Ishikawa (cell line): ENCODE measurements around the gene DLGAP4.

Experiments
- CEBPB ChIP-seq: IDR thresholded peaks from 2 replicates; pipeline ENCODE4 v1.6.1; 2012
- CREB1 ChIP-seq: IDR thresholded peaks from 2 replicates; pipeline ENCODE4 v1.6.1; 2012; ENCODE audit warnings: low read depth
- EGR1 ChIP-seq: IDR thresholded peaks from 2 replicates; pipeline ENCODE4 v1.6.1; 2012
- EP300 ChIP-seq: IDR thresholded peaks from 2 replicates; pipeline ENCODE4 v1.6.1; 2012; ENCODE audit warnings: borderline replicate concordance
- FOXM1 ChIP-seq: IDR thresholded peaks from 2 replicates; pipeline ENCODE4 v1.6.1; 2012; ENCODE audit warnings: low read depth, borderline replicate concordance
- NFIC ChIP-seq: IDR thresholded peaks from 2 replicates; pipeline ENCODE4 v1.6.1; 2012
- RAD21 ChIP-seq: IDR thresholded peaks from 2 replicates; pipeline ENCODE4 v1.6.1; 2012; ENCODE audit warnings: low read depth
- TAF1 ChIP-seq: IDR thresholded peaks from 2 replicates; pipeline ENCODE4 v1.6.1; 2012; ENCODE audit warnings: low read depth, mild to moderate bottlenecking
- TCF12 ChIP-seq: IDR thresholded peaks from 2 replicates; pipeline ENCODE4 v1.6.1; 2012; ENCODE audit warnings: low read depth
- TEAD4 ChIP-seq: IDR thresholded peaks from 2 replicates; pipeline ENCODE4 v1.6.1; 2012
- ZBTB7A ChIP-seq: IDR thresholded peaks from 2 replicates; pipeline ENCODE4 v1.6.1; 2012; ENCODE audit warnings: low read depth
- TF ChIP-seq, protein P1 (sequence below): IDR thresholded peaks from 2 replicates; pipeline ENCODE4 v1.6.1; 2012
- TF ChIP-seq, protein P2 (sequence below): IDR thresholded peaks from 2 replicates; pipeline ENCODE4 v1.6.1; 2012; ENCODE audit warnings: low read depth, mild to moderate bottlenecking
- TF ChIP-seq, protein P3 (sequence below): IDR thresholded peaks from 2 replicates; pipeline ENCODE4 v1.6.1; 2012

DNA sequence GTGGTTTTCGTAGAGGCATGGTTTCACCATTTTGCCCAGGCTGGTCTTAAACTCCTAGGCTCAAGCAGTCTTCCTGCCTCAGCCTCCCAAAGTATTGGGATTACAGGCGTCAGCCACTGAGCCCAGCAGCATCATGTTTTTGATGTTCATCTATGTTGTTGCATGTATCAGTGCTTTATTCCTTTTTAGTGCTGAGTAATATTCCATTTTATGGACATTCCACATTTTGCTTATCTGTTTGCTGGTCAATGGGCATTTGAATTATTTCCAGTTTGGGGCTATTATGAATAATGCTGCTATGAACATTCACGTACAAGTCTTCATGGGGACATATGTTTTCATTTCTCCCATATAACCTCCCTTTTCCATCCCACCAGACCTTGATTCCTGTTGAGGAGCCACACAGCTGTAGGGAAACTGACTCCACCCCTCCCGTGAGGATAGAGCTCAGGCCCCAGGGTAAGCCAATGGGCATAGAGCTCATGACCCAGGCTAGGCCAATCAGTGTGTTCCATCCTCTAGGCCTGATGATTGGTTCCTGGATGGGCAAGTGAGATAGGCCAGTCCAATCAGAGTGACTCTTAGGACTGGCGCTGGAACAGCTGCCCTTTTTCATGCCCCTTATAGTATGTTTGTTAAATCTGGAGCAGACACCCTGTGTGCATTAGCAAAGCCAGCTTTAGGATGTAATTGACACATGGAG, 49.5 kb downstream of the DLGAP4 start:
- TF ChIP-seq, protein P1, sequence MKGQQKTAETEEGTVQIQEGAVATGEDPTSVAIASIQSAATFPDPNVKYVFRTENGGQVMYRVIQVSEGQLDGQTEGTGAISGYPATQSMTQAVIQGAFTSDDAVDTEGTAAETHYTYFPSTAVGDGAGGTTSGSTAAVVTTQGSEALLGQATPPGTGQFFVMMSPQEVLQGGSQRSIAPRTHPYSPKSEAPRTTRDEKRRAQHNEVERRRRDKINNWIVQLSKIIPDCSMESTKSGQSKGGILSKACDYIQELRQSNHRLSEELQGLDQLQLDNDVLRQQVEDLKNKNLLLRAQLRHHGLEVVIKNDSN = no peak
- TF ChIP-seq FOXM1 = no peak
- no peak for TF ChIP-seq RAD21
- TF ChIP-seq, protein P2, sequence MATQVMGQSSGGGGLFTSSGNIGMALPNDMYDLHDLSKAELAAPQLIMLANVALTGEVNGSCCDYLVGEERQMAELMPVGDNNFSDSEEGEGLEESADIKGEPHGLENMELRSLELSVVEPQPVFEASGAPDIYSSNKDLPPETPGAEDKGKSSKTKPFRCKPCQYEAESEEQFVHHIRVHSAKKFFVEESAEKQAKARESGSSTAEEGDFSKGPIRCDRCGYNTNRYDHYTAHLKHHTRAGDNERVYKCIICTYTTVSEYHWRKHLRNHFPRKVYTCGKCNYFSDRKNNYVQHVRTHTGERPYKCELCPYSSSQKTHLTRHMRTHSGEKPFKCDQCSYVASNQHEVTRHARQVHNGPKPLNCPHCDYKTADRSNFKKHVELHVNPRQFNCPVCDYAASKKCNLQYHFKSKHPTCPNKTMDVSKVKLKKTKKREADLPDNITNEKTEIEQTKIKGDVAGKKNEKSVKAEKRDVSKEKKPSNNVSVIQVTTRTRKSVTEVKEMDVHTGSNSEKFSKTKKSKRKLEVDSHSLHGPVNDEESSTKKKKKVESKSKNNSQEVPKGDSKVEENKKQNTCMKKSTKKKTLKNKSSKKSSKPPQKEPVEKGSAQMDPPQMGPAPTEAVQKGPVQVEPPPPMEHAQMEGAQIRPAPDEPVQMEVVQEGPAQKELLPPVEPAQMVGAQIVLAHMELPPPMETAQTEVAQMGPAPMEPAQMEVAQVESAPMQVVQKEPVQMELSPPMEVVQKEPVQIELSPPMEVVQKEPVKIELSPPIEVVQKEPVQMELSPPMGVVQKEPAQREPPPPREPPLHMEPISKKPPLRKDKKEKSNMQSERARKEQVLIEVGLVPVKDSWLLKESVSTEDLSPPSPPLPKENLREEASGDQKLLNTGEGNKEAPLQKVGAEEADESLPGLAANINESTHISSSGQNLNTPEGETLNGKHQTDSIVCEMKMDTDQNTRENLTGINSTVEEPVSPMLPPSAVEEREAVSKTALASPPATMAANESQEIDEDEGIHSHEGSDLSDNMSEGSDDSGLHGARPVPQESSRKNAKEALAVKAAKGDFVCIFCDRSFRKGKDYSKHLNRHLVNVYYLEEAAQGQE = no peak
- TF ChIP-seq TAF1 = no peak
- no peak for TF ChIP-seq CEBPB
- TF ChIP-seq, protein P3, sequence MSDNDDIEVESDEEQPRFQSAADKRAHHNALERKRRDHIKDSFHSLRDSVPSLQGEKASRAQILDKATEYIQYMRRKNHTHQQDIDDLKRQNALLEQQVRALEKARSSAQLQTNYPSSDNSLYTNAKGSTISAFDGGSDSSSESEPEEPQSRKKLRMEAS = no peak
- TF ChIP-seq ZBTB7A = no peak
- TF ChIP-seq EP300 = no peak
- TF ChIP-seq EGR1 = no peak
- no peak for TF ChIP-seq TEAD4
- TF ChIP-seq TCF12 = no peak
- TF ChIP-seq CREB1 = no peak
- TF ChIP-seq NFIC = no peak
